Measurements from ENCODE around the gene SRM.
"Not testable (repeated sequence)": the region's sequence is repeated elsewhere in the genome, so short reads cannot be mapped to it uniquely, and the experiment has no call there.

The SRM gene

GRCh38 chr1:11063937-11064537, 4.2 kb upstream of the SRM start:
- not testable (repeated sequence) for DNase-seq

GRCh38 chr1:11062965-11063401, 3.2 kb upstream of the SRM start:
- DNase-seq: no peak

GRCh38 chr1:11061652-11062365, 2.0 kb upstream of the SRM start:
- DNase-seq: no peak

GRCh38 chr1:11059155-11059967, 457 bp downstream of the SRM start:
- no peak for DNase-seq

- DNase-seq: no peak
Observed at GRCh38 chr1:11058595-11059154, 1.1 kb downstream of the SRM start.

- DNase-seq: no peak
Observed at GRCh38 chr1:11058026-11058425, 1.8 kb downstream of the SRM start.

GRCh38 chr1:11057477-11057876, 2.3 kb downstream of the SRM start:
- DNase-seq: no peak

- no peak for DNase-seq
Observed at GRCh38 chr1:11056504-11056903, 3.3 kb downstream of the SRM start.

GRCh38 chr1:11055676-11056075, 4.1 kb downstream of the SRM start:
- no peak for DNase-seq

GRCh38 chr1:11054666-11055065, 5.2 kb downstream of the SRM start:
- no peak for DNase-seq

GRCh38 chr1:11054181-11054580, 5.6 kb downstream of the SRM start:
- DNase-seq: no peak

GRCh38 chr1:11053758-11054137, 6.1 kb downstream of the SRM start:
- no peak for DNase-seq

GRCh38 chr1:11052839-11053757, 6.7 kb downstream of the SRM start:
- no peak for DNase-seq

- no peak for DNase-seq
Observed at GRCh38 chr1:11051781-11052511, 7.9 kb downstream of the SRM start.

- DNase-seq: not testable (repeated sequence)
Observed at GRCh38 chr1:11051121-11051520, 8.7 kb downstream of the SRM start.

GRCh38 chr1:11046625-11047365, 13.0 kb downstream of the SRM start, which contains the start of gene MASP2:
TSS of gene MASP2 (minus strand) at chr1:11047239. CDS start at chr1:11047207, 32 bp downstream.
- DNase-seq: no peak

- DNase-seq: no peak
Observed at GRCh38 chr1:11046270-11046566, 13.6 kb downstream of the SRM start.

GRCh38 chr1:11045428-11046269, 14.2 kb downstream of the SRM start:
- no peak for DNase-seq

- no peak for DNase-seq
Observed at GRCh38 chr1:11044849-11045427, 14.9 kb downstream of the SRM start.

Measured in CD4-positive, alpha-beta T cell treated with Interleukin-17A for 4 hours (primary cell).